GM12878 (cell line): Measurements from ENCODE around the gene MCTP2. TPM values are rescaled to one million over a fixed set of nuclear protein-coding genes. Genes with fewer than 3 reads are reported as not detected.

Experiments used
- EP300 ChIP-seq, 2 experiments: fragments of 150-350 bp in 1 of 2; IDR thresholded peaks; 2 replicates each; pipeline ENCODE4 v1.6.1; 2011 to 2012; ENCODE audit warnings: low read depth in 2 of 2, low read length in 2 of 2, borderline replicate concordance in 1 of 2, improper control_type of control experiment in 1 of 2, inconsistent platforms in 1 of 2; ENCODE audit not compliant: control insufficient read depth in 1 of 2
- GABPA ChIP-seq: IDR thresholded peaks from 2 replicates; pipeline ENCODE4 v1.6.1; 2014; ENCODE audit warnings: antibody characterized with exemption, low read depth, mild to moderate bottlenecking, inconsistent platforms
- HDAC2 ChIP-seq: fragments of 200-600 bp; sonication (generic); IDR thresholded peaks from 2 replicates; pipeline ENCODE4 v1.6.1; 2017
- IKZF1 ChIP-seq: fragments of 450-650 bp; conservative IDR thresholded peaks from 2 replicates; pipeline ENCODE4 v1.6.1; 2017; ENCODE audit warnings: antibody characterized with exemption, mild to moderate bottlenecking
- TBL1XR1 ChIP-seq: IDR thresholded peaks from 2 replicates; pipeline ENCODE4 v1.6.1; 2012; ENCODE audit warnings: low read depth, low read length, improper control_type of control experiment
- polyA plus RNA-seq, 11 experiments: library from polyadenylated mRNA; depleted of rRNA in 4 of 11; unstranded in 6 of 11; stranded (reverse) in 5 of 11; fragments of >200 nt; fragmentation: Nextera tagmentation in 4 of 11; fragmentation: Illumina TruSeq in 1 of 11; extraction: Ambion mirVana in 4 of 11; extraction: Trizol in 1 of 11; gene quantifications; 1 replicate in 1 of 11; 2 replicates in 10 of 11; pipeline versions ENCODE4 v1.2.1 to v1.2.3, GENCODE V29; 2011 to 2016; ENCODE audit warnings: inconsistent platforms in 2 of 11, missing spikeins in 2 of 11, low read depth in 1 of 11
- total RNA-seq, 4 experiments: library from RNA; depleted of rRNA in 3 of 4; stranded (reverse); fragments of >200 nt in 3 of 4; fragmentation: Illumina TruSeq in 1 of 4; extraction: Trizol in 1 of 4; gene quantifications; 2 replicates each; pipeline versions ENCODE4 v1.2.1 to v1.2.3, GENCODE V29; 2013 to 2021
- TF ChIP-seq, protein P1 (sequence below): fragments of 450-650 bp; formaldehyde crosslinking; IDR thresholded peaks from 2 replicates; pipeline ENCODE4 v1.5.0; 2022; ENCODE audit warnings: mild to moderate bottlenecking, missing genetic modification characterization
- TF ChIP-seq, protein P2 (sequence below): IDR thresholded peaks from 2 replicates; pipeline ENCODE4 v1.6.1; 2012; ENCODE audit warnings: improper control_type of control experiment, low read depth, low read length; ENCODE audit not compliant: insufficient replicate concordance
- TF ChIP-seq, protein P3 (sequence below): IDR thresholded peaks from 2 replicates; pipeline ENCODE4 v1.6.1; 2011; ENCODE audit warnings: low read depth, mild to moderate bottlenecking, low read length, moderate library complexity, borderline replicate concordance; ENCODE audit errors: extremely low read depth
- TF ChIP-seq, protein P4 (sequence below): IDR thresholded peaks from 2 replicates; pipeline ENCODE4 v1.6.1; 2011; ENCODE audit warnings: mild to moderate bottlenecking, low read depth, low read length, moderate library complexity; ENCODE audit not compliant: insufficient replicate concordance

MCTP2 gene
- total and polyA plus RNA-seq, 10 of the 15 experiments (the other 5 are each of a cell fraction or from before 2014, with no cell fraction given), result 0.24 to 48.5 (median 0.88) TPM

DNA sequence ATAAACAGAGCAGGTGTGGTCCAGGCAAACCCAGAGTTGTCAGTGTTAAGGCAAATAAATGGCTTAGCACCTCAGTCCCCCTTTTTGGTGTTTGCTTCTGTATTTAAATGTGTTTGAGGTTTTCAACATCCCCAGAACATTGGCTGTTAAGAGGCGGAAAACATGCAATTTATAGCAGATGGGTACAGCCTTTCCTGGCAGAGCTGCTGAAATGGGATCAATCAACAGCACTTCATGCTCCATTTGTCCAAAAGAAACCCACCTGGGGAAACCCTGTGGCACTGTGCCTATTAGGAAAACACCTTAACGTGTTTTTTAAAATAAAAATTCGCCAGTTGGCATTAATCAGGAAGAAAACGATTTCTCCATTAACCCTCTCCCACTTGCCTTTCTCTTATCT is 135.4 kb downstream of the MCTP2 start (continued):
- TF ChIP-seq, protein P1, sequence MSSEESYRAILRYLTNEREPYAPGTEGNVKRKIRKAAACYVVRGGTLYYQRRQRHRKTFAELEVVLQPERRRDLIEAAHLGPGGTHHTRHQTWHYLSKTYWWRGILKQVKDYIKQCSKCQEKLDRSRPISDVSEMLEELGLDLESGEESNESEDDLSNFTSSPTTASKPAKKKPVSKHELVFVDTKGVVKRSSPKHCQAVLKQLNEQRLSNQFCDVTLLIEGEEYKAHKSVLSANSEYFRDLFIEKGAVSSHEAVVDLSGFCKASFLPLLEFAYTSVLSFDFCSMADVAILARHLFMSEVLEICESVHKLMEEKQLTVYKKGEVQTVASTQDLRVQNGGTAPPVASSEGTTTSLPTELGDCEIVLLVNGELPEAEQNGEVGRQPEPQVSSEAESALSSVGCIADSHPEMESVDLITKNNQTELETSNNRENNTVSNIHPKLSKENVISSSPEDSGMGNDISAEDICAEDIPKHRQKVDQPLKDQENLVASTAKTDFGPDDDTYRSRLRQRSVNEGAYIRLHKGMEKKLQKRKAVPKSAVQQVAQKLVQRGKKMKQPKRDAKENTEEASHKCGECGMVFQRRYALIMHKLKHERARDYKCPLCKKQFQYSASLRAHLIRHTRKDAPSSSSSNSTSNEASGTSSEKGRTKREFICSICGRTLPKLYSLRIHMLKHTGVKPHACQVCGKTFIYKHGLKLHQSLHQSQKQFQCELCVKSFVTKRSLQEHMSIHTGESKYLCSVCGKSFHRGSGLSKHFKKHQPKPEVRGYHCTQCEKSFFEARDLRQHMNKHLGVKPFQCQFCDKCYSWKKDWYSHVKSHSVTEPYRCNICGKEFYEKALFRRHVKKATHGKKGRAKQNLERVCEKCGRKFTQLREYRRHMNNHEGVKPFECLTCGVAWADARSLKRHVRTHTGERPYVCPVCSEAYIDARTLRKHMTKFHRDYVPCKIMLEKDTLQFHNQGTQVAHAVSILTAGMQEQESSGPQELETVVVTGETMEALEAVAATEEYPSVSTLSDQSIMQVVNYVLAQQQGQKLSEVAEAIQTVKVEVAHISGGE, result no peak
- TF ChIP-seq HDAC2, result no peak
- no peak for TF ChIP-seq EP300 (IDR thresholded peaks at IDR 0.05; ENCODE audit: borderline replicate concordance in 1 of 2, control insufficient read depth in 1 of 2, low read depth in 2 of 2, low read length in 2 of 2)
- TF ChIP-seq IKZF1, result no peak
- TF ChIP-seq, protein P2, sequence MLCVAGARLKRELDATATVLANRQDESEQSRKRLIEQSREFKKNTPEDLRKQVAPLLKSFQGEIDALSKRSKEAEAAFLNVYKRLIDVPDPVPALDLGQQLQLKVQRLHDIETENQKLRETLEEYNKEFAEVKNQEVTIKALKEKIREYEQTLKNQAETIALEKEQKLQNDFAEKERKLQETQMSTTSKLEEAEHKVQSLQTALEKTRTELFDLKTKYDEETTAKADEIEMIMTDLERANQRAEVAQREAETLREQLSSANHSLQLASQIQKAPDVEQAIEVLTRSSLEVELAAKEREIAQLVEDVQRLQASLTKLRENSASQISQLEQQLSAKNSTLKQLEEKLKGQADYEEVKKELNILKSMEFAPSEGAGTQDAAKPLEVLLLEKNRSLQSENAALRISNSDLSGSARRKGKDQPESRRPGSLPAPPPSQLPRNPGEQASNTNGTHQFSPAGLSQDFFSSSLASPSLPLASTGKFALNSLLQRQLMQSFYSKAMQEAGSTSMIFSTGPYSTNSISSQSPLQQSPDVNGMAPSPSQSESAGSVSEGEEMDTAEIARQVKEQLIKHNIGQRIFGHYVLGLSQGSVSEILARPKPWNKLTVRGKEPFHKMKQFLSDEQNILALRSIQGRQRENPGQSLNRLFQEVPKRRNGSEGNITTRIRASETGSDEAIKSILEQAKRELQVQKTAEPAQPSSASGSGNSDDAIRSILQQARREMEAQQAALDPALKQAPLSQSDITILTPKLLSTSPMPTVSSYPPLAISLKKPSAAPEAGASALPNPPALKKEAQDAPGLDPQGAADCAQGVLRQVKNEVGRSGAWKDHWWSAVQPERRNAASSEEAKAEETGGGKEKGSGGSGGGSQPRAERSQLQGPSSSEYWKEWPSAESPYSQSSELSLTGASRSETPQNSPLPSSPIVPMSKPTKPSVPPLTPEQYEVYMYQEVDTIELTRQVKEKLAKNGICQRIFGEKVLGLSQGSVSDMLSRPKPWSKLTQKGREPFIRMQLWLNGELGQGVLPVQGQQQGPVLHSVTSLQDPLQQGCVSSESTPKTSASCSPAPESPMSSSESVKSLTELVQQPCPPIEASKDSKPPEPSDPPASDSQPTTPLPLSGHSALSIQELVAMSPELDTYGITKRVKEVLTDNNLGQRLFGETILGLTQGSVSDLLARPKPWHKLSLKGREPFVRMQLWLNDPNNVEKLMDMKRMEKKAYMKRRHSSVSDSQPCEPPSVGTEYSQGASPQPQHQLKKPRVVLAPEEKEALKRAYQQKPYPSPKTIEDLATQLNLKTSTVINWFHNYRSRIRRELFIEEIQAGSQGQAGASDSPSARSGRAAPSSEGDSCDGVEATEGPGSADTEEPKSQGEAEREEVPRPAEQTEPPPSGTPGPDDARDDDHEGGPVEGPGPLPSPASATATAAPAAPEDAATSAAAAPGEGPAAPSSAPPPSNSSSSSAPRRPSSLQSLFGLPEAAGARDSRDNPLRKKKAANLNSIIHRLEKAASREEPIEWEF, result no peak
- no peak for TF ChIP-seq GABPA
- no peak for TF ChIP-seq TBL1XR1
- TF ChIP-seq, protein P3, sequence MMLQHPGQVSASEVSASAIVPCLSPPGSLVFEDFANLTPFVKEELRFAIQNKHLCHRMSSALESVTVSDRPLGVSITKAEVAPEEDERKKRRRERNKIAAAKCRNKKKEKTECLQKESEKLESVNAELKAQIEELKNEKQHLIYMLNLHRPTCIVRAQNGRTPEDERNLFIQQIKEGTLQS, result no peak
- TF ChIP-seq, protein P4, sequence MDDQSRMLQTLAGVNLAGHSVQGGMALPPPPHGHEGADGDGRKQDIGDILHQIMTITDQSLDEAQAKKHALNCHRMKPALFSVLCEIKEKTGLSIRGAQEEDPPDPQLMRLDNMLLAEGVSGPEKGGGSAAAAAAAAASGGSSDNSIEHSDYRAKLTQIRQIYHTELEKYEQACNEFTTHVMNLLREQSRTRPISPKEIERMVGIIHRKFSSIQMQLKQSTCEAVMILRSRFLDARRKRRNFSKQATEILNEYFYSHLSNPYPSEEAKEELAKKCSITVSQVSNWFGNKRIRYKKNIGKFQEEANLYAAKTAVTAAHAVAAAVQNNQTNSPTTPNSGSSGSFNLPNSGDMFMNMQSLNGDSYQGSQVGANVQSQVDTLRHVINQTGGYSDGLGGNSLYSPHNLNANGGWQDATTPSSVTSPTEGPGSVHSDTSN, result no peak
